NB4 (cell line): ENCODE results near the gene HDAC4.

Experiments used
- POLR2A ChIP-seq: IDR thresholded peaks from 2 replicates; pipeline ENCODE4 v1.6.1; 2011; ENCODE audit warnings: mild to moderate bottlenecking; ENCODE audit not compliant: insufficient read length; ENCODE audit errors: extremely low read depth
- TF ChIP-seq, protein P1 (sequence below): IDR thresholded peaks from one replicate; pipeline ENCODE4 v1.5.1; 2012; ENCODE audit warnings: low read depth, low read length

- TF ChIP-seq, protein P1, sequence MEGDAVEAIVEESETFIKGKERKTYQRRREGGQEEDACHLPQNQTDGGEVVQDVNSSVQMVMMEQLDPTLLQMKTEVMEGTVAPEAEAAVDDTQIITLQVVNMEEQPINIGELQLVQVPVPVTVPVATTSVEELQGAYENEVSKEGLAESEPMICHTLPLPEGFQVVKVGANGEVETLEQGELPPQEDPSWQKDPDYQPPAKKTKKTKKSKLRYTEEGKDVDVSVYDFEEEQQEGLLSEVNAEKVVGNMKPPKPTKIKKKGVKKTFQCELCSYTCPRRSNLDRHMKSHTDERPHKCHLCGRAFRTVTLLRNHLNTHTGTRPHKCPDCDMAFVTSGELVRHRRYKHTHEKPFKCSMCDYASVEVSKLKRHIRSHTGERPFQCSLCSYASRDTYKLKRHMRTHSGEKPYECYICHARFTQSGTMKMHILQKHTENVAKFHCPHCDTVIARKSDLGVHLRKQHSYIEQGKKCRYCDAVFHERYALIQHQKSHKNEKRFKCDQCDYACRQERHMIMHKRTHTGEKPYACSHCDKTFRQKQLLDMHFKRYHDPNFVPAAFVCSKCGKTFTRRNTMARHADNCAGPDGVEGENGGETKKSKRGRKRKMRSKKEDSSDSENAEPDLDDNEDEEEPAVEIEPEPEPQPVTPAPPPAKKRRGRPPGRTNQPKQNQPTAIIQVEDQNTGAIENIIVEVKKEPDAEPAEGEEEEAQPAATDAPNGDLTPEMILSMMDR = no peak
- TF ChIP-seq POLR2A = no peak
These were observed 176.6 kb downstream of the HDAC4 start for GRCh38 chr2:239224199-239224570.
